ENCODE results near the gene POFUT2. TPM values are rescaled to one million over a fixed set of nuclear protein-coding genes. Genes with fewer than 3 reads are reported as not detected.
A peak's percentile ranks its signal among the peaks of the same experiment; 100 is the strongest.

POFUT2 gene
- polyA plus RNA-seq, 2 of the 4 experiments (the other 2 are of a cell fraction): 10.7 to 16.6 TPM

GRCh38 chr21:45330075-45330781 lies 42.5 kb upstream of the POFUT2 start:
- TF ChIP-seq, protein P1, sequence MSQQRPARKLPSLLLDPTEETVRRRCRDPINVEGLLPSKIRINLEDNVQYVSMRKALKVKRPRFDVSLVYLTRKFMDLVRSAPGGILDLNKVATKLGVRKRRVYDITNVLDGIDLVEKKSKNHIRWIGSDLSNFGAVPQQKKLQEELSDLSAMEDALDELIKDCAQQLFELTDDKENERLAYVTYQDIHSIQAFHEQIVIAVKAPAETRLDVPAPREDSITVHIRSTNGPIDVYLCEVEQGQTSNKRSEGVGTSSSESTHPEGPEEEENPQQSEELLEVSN (IDR thresholded peaks at IDR 0.05; ENCODE audit: borderline replicate concordance, low read depth): peak; percentile 39; the same call in 1 of the 2 replicates
- TF ChIP-seq EHMT2 (IDR thresholded peaks at IDR 0.05; ENCODE audit: low read depth) (no peak), JUNB (IDR thresholded peaks at IDR 0.05) (peak; percentile 61), JUN (IDR thresholded peaks at IDR 0.05) (peak; percentile 81 to 92; a peak in 4 of 5 replicates), GATA3 (IDR thresholded peaks at IDR 0.05; ENCODE audit: borderline replicate concordance) (peak; percentile 93), RFX5 (IDR thresholded peaks at IDR 0.05) (no peak), RAD21 (conservative IDR thresholded peaks at IDR 0.05 in 1 of 2, IDR thresholded peaks at IDR 0.05 in 1 of 2) (peak; percentile 14 to 40; a peak in 3 of 5 replicates), RNF2 (IDR thresholded peaks at IDR 0.05; ENCODE audit: borderline replicate concordance, low read depth) (no peak), FOSL2 (IDR thresholded peaks at IDR 0.05) (no peak), FOSL2 (CRISPR knock-in tag; IDR thresholded peaks at IDR 0.05) (peak; percentile 66), HEYL (CRISPR knock-in tag; IDR thresholded peaks at IDR 0.05) (0 out of 2 replicates have a peak, but pooled peaks have one; percentile 26), NFE2L2 (conservative IDR thresholded peaks at IDR 0.05; ENCODE audit: low read length) (no peak), EP300 (IDR thresholded peaks at IDR 0.05) (peak; percentile 77 to 87; a peak in 3 of 5 replicates), USF2 (IDR thresholded peaks at IDR 0.05) (peak; percentile 33; the same call in 1 of the 2 replicates), SMC3 (IDR thresholded peaks at IDR 0.05) (peak; percentile 31; the same call in 2 of the 3 replicates), RCOR1 (IDR thresholded peaks at IDR 0.05; ENCODE audit: low read depth, low read length) (no peak), BHLHE40 (IDR thresholded peaks at IDR 0.05; ENCODE audit: low read depth, low read length) (no peak), CEBPB (IDR thresholded peaks at IDR 0.05) (peak; percentile 62 to 93; a peak in 3 of 4 replicates)
- TF ChIP-seq, protein P2, sequence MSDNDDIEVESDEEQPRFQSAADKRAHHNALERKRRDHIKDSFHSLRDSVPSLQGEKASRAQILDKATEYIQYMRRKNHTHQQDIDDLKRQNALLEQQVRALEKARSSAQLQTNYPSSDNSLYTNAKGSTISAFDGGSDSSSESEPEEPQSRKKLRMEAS (IDR thresholded peaks at IDR 0.05): peak; percentile 89
- TF ChIP-seq, protein P3, sequence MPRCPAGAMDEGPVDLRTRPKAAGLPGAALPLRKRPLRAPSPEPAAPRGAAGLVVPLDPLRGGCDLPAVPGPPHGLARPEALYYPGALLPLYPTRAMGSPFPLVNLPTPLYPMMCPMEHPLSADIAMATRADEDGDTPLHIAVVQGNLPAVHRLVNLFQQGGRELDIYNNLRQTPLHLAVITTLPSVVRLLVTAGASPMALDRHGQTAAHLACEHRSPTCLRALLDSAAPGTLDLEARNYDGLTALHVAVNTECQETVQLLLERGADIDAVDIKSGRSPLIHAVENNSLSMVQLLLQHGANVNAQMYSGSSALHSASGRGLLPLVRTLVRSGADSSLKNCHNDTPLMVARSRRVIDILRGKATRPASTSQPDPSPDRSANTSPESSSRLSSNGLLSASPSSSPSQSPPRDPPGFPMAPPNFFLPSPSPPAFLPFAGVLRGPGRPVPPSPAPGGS (IDR thresholded peaks at IDR 0.05): 0 out of 3 replicates have a peak, but pooled peaks have one; percentile 33
- TF ChIP-seq, protein P4, sequence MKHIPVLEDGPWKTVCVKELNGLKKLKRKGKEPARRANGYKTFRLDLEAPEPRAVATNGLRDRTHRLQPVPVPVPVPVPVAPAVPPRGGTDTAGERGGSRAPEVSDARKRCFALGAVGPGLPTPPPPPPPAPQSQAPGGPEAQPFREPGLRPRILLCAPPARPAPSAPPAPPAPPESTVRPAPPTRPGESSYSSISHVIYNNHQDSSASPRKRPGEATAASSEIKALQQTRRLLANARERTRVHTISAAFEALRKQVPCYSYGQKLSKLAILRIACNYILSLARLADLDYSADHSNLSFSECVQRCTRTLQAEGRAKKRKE (CRISPR knock-in tag; IDR thresholded peaks at IDR 0.05; ENCODE audit: low read depth): no peak
- TF ChIP-seq, protein P5, sequence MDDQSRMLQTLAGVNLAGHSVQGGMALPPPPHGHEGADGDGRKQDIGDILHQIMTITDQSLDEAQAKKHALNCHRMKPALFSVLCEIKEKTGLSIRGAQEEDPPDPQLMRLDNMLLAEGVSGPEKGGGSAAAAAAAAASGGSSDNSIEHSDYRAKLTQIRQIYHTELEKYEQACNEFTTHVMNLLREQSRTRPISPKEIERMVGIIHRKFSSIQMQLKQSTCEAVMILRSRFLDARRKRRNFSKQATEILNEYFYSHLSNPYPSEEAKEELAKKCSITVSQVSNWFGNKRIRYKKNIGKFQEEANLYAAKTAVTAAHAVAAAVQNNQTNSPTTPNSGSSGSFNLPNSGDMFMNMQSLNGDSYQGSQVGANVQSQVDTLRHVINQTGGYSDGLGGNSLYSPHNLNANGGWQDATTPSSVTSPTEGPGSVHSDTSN (IDR thresholded peaks at IDR 0.05): peak; percentile 76
- peak; percentile 94 for FAIRE-seq
- ChIA-PET POLR2A (interaction anchor here (0.8 to 1.3 kb wide), 2 partner anchors 36 to 98 kb away, joined by 3 to 8 read pairs; no protein-coding TSS in a partner anchor), CTCF (interaction anchor here (0.7 to 2.4 kb wide), 4 partner anchors 10 to 72 kb away, joined by 3 to 9 read pairs (median 4); no protein-coding TSS in a partner anchor)
- peak overlapping the region; percentile 79 for H3K4me2 ChIP-seq
- DNase-seq (ENCODE audit: low read depth in 1 of 2, low spot score in 1 of 2): peak; percentile 67 to 93
- H3K27ac ChIP-seq: peak overlapping the region; percentile 97 to 100
- H3K9me3 ChIP-seq: no peaks in the 10 kb centered on the region
- peak overlapping the region; percentile 48 for H3K4me3 ChIP-seq
- peak; percentile 82 to 84 for ATAC-seq
- 0% methylated on average over 1 of the region's 15 CpGs for WGBS (ENCODE audit: missing lambda C conversion rate)
- H3K4me1 ChIP-seq: peaks cover 83% of the 10 kb centered on the region
